ENCODE data around the gene PFN3. TPM values are rescaled to one million over a fixed set of nuclear protein-coding genes. Genes with fewer than 3 reads are reported as not detected.

PFN3 gene
- total and polyA plus RNA-seq, 2 of the 13 experiments (the other 11 are each of a cell fraction or from before 2014, with no cell fraction given): not detected

DNA sequence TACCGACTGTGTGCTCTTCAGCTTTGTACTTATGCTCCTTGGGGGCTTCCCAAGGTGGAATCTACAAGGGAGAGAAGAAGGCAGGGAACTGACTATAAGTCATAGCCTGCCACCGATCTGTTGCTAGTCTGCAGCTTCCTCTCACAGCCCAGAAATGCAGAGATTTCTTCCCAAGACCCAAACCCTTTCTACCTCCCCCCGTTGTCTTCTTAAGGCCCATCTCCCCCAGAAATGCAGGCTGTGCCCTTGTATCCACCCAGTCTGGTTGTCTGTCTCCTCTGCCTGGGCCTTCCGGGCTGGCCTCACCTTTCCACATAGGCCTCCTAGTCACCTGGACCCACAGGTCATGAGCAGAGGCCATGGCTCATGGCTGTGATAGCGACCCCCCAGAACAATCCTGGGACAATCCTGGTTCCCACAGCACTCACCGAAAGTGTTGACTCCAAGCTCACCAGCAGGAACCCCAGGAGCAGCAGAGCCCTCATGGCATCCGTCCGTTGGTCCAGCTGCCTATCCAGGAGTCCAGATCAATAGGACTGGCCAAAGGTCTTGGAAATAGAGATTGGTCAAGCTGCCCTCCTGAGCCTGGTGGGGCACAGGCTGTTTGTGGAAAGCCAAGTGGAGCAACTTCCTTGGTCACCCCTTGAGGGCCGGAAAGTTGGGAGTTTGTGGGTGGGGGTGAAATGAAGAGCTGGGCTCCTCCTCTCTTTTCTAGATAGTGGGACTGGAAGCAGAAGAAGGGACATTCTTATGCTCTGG lies 8.8 kb upstream of the PFN3 start, which contains the start of gene F12 (continued):
- TF ChIP-seq ZNF552 (CRISPR knock-in tag; IDR thresholded peaks at IDR 0.05; ENCODE audit: borderline replicate concordance) (no peak), ZNF317 (CRISPR knock-in tag; IDR thresholded peaks at IDR 0.05) (no peak), HDAC6 (IDR thresholded peaks at IDR 0.05; ENCODE audit: low read depth, low read length) (no peak), ZNF660 (CRISPR knock-in tag; IDR thresholded peaks at IDR 0.05; ENCODE audit: borderline replicate concordance, low read depth) (no peak), HDAC2 (CRISPR knock-in tag; IDR thresholded peaks at IDR 0.05) (peak; percentile 63; the same call in 1 of the 2 replicates), ZNF501 (CRISPR knock-in tag; IDR thresholded peaks at IDR 0.05) (no peak), GPN1 (CRISPR knock-in tag; IDR thresholded peaks at IDR 0.05; ENCODE audit: borderline replicate concordance) (no peak), EP300 (IDR thresholded peaks at IDR 0.05; ENCODE audit: low read depth in 2 of 2, low read length in 2 of 2) (peak in 1 of 2 experiments; percentile 54; a peak in 1 of 4 replicates), EP300 (CRISPR knock-in tag; IDR thresholded peaks at IDR 0.05; ENCODE audit: borderline replicate concordance) (no peak), ZNF570 (CRISPR knock-in tag; IDR thresholded peaks at IDR 0.05; ENCODE audit: borderline replicate concordance) (no peak), CBFB (CRISPR knock-in tag; IDR thresholded peaks at IDR 0.05) (no peak)
- TF ChIP-seq, protein P1, sequence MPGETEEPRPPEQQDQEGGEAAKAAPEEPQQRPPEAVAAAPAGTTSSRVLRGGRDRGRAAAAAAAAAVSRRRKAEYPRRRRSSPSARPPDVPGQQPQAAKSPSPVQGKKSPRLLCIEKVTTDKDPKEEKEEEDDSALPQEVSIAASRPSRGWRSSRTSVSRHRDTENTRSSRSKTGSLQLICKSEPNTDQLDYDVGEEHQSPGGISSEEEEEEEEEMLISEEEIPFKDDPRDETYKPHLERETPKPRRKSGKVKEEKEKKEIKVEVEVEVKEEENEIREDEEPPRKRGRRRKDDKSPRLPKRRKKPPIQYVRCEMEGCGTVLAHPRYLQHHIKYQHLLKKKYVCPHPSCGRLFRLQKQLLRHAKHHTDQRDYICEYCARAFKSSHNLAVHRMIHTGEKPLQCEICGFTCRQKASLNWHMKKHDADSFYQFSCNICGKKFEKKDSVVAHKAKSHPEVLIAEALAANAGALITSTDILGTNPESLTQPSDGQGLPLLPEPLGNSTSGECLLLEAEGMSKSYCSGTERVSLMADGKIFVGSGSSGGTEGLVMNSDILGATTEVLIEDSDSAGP (CRISPR knock-in tag; IDR thresholded peaks at IDR 0.05; ENCODE audit: borderline replicate concordance): no peak
- TF ChIP-seq, protein P2, sequence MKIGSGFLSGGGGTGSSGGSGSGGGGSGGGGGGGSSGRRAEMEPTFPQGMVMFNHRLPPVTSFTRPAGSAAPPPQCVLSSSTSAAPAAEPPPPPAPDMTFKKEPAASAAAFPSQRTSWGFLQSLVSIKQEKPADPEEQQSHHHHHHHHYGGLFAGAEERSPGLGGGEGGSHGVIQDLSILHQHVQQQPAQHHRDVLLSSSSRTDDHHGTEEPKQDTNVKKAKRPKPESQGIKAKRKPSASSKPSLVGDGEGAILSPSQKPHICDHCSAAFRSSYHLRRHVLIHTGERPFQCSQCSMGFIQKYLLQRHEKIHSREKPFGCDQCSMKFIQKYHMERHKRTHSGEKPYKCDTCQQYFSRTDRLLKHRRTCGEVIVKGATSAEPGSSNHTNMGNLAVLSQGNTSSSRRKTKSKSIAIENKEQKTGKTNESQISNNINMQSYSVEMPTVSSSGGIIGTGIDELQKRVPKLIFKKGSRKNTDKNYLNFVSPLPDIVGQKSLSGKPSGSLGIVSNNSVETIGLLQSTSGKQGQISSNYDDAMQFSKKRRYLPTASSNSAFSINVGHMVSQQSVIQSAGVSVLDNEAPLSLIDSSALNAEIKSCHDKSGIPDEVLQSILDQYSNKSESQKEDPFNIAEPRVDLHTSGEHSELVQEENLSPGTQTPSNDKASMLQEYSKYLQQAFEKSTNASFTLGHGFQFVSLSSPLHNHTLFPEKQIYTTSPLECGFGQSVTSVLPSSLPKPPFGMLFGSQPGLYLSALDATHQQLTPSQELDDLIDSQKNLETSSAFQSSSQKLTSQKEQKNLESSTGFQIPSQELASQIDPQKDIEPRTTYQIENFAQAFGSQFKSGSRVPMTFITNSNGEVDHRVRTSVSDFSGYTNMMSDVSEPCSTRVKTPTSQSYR (CRISPR knock-in tag; IDR thresholded peaks at IDR 0.05; ENCODE audit: borderline replicate concordance): peak; percentile 30; the same call in 1 of the 2 replicates
- TF ChIP-seq, protein P3, sequence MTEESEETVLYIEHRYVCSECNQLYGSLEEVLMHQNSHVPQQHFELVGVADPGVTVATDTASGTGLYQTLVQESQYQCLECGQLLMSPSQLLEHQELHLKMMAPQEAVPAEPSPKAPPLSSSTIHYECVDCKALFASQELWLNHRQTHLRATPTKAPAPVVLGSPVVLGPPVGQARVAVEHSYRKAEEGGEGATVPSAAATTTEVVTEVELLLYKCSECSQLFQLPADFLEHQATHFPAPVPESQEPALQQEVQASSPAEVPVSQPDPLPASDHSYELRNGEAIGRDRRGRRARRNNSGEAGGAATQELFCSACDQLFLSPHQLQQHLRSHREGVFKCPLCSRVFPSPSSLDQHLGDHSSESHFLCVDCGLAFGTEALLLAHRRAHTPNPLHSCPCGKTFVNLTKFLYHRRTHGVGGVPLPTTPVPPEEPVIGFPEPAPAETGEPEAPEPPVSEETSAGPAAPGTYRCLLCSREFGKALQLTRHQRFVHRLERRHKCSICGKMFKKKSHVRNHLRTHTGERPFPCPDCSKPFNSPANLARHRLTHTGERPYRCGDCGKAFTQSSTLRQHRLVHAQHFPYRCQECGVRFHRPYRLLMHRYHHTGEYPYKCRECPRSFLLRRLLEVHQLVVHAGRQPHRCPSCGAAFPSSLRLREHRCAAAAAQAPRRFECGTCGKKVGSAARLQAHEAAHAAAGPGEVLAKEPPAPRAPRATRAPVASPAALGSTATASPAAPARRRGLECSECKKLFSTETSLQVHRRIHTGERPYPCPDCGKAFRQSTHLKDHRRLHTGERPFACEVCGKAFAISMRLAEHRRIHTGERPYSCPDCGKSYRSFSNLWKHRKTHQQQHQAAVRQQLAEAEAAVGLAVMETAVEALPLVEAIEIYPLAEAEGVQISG (CRISPR knock-in tag; IDR thresholded peaks at IDR 0.05): no peak
- TF ChIP-seq, protein P4, sequence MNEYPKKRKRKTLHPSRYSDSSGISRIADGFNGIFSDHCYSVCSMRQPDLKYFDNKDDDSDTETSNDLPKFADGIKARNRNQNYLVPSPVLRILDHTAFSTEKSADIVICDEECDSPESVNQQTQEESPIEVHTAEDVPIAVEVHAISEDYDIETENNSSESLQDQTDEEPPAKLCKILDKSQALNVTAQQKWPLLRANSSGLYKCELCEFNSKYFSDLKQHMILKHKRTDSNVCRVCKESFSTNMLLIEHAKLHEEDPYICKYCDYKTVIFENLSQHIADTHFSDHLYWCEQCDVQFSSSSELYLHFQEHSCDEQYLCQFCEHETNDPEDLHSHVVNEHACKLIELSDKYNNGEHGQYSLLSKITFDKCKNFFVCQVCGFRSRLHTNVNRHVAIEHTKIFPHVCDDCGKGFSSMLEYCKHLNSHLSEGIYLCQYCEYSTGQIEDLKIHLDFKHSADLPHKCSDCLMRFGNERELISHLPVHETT (CRISPR knock-in tag; conservative IDR thresholded peaks at IDR 0.05): no peak
- TF ChIP-seq, protein P5, sequence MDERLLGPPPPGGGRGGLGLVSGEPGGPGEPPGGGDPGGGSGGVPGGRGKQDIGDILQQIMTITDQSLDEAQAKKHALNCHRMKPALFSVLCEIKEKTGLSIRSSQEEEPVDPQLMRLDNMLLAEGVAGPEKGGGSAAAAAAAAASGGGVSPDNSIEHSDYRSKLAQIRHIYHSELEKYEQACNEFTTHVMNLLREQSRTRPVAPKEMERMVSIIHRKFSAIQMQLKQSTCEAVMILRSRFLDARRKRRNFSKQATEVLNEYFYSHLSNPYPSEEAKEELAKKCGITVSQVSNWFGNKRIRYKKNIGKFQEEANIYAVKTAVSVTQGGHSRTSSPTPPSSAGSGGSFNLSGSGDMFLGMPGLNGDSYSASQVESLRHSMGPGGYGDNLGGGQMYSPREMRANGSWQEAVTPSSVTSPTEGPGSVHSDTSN (CRISPR knock-in tag; IDR thresholded peaks at IDR 0.05): no peak

Data from HepG2 (cell line).